ENCODE results near the gene ENO4.

DNA sequence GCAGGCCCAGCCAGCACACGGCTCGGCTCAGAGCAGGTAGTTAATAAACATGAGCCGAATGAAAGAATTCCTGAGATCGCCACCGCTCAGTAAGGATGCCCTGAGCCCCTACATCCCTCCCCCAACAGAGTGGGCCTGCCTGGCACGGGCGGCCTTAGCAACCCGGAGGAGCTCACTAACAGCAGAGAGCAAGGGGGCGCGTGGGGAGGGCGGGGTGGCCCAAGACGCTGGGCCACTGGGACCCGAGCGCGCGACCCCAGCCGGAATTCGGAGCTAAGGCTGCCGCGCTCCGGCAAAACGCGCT, 403 bp upstream of the ENO4 start:
- TF ChIP-seq, protein P1, sequence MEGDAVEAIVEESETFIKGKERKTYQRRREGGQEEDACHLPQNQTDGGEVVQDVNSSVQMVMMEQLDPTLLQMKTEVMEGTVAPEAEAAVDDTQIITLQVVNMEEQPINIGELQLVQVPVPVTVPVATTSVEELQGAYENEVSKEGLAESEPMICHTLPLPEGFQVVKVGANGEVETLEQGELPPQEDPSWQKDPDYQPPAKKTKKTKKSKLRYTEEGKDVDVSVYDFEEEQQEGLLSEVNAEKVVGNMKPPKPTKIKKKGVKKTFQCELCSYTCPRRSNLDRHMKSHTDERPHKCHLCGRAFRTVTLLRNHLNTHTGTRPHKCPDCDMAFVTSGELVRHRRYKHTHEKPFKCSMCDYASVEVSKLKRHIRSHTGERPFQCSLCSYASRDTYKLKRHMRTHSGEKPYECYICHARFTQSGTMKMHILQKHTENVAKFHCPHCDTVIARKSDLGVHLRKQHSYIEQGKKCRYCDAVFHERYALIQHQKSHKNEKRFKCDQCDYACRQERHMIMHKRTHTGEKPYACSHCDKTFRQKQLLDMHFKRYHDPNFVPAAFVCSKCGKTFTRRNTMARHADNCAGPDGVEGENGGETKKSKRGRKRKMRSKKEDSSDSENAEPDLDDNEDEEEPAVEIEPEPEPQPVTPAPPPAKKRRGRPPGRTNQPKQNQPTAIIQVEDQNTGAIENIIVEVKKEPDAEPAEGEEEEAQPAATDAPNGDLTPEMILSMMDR (IDR thresholded peaks at IDR 0.05) = no peak
- TF ChIP-seq POLR2A (IDR thresholded peaks at IDR 0.05; ENCODE audit: low read depth) (no peak), POLR2AphosphoS5 (IDR thresholded peaks at IDR 0.05) (no peak), EP300 (IDR thresholded peaks at IDR 0.05) (no peak)
